Measurements from ENCODE around the gene SLC6A20. TPM values are rescaled to one million over a fixed set of nuclear protein-coding genes. Genes with fewer than 3 reads are reported as not detected.
"Not testable (repeated sequence)": the region's sequence is repeated elsewhere in the genome, so short reads cannot be mapped to it uniquely, and the experiment has no call there.

The SLC6A20 gene
- total RNA-seq, 1 donor from 2014 or later = 1.5 TPM

DNA sequence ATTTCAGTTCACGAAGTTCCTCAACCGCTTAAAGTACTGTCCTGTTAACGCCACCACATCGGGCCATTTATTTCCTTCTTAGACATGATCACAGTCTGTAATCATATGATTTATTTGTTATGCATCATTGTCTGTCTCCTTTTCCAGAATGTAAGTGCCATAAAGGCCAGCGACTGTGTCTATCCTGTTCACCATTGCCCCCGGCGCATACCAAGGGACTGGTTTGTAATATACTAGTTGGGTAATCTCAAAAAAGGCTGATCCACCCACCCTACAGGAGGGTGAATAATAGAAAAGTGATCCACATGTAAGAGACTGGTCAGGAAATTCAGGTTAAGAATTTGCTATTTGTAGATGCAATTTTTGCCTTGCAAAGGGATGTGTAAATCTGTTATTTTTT is 41.9 kb downstream of the SLC6A20 start:
- no peak overlapping the region for H3K4me3 Mint-ChIP-seq

DNA sequence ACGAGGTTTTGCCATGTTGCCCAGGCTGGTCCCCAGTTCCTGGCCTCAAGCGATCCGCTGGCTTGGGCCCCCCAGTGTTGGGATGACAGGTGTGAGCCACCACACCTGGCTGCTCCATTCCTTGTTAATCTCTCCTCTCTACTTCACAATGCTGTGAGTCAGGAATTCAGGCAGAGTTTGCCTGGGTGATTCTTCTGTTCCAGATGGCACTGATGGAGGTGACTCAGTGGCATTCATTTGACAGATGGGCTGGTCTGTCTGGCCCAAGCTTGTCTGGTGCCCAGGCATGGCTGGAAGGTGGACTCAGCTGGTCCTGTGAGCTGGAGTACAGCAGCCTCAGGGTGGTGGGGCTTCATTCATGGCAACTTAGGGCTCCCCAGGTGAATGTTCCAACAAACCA is 43.2 kb downstream of the SLC6A20 start:
- Mint-ChIP-seq H3K9me3 (no peaks in the 10 kb centered on the region), H3K4me1 (ENCODE audit: unreplicated experiment) (no peaks in the 10 kb centered on the region), H3K4me3 (no peak overlapping the region), H3K27me3 (no peaks in the 10 kb centered on the region), H3K27ac (no peak overlapping the region), H3K36me3 (peaks cover 15% of the 10 kb centered on the region)
- TF ChIP-seq, protein P1, sequence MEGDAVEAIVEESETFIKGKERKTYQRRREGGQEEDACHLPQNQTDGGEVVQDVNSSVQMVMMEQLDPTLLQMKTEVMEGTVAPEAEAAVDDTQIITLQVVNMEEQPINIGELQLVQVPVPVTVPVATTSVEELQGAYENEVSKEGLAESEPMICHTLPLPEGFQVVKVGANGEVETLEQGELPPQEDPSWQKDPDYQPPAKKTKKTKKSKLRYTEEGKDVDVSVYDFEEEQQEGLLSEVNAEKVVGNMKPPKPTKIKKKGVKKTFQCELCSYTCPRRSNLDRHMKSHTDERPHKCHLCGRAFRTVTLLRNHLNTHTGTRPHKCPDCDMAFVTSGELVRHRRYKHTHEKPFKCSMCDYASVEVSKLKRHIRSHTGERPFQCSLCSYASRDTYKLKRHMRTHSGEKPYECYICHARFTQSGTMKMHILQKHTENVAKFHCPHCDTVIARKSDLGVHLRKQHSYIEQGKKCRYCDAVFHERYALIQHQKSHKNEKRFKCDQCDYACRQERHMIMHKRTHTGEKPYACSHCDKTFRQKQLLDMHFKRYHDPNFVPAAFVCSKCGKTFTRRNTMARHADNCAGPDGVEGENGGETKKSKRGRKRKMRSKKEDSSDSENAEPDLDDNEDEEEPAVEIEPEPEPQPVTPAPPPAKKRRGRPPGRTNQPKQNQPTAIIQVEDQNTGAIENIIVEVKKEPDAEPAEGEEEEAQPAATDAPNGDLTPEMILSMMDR (conservative IDR thresholded peaks at IDR 0.05) = no peak
- DNase-seq (ENCODE audit: extremely low spot score, unreplicated experiment) = no peak

More for the DNA sequence above, 41.9 kb downstream of the SLC6A20 start:
- Mint-ChIP-seq H3K36me3 (peaks cover 12% of the 10 kb centered on the region), H3K9me3 (no peaks in the 10 kb centered on the region), H3K4me1 (ENCODE audit: unreplicated experiment) (no peaks in the 10 kb centered on the region), H3K27ac (no peak overlapping the region), H3K27me3 (no peaks in the 10 kb centered on the region)
- no peak for DNase-seq (ENCODE audit: extremely low spot score, unreplicated experiment)
- TF ChIP-seq, protein P1 (conservative IDR thresholded peaks at IDR 0.05) = no peak

DNA sequence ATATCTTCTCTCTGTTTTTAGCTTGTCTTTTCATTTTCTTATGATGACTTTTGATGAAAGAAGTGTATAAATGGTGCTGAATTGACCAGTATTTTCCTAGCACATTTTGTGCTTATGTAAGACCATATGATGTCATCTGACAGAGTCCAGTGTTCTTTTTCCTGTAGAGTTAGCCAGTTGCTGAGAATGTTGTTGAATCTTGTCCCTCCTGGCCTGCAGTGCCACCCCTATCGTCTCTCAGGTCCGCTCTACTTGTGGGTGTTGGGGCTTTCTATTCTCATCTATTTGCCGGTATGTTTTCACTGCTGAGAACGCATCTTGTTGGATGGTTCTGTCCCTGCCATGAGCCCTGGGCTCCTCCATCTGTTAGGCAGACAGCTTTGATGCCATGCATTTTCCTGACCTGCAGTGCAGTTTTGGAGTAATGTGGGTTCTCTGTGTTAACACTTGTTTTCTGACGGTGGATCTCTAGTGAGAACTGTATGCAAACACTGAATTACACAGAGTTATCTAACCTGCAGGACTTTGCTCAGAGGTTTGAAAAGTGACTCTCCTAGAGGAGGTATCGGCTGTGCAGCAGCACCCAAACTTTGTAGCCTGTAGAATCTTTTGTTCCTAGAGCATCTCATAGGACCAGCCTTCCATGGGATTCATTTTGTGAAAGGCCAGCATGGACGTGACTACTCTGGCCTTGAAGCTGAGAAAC is 44.6 kb downstream of the SLC6A20 start:
- Mint-ChIP-seq H3K36me3 (peaks cover 15% of the 10 kb centered on the region), H3K27ac (no peak overlapping the region), H3K4me1 (ENCODE audit: unreplicated experiment) (no peaks in the 10 kb centered on the region), H3K9me3 (no peaks in the 10 kb centered on the region), H3K27me3 (no peaks in the 10 kb centered on the region), H3K4me3 (no peak overlapping the region)
- TF ChIP-seq, protein P1 (conservative IDR thresholded peaks at IDR 0.05) = no peak
- DNase-seq (ENCODE audit: extremely low spot score, unreplicated experiment) = no peak

DNA sequence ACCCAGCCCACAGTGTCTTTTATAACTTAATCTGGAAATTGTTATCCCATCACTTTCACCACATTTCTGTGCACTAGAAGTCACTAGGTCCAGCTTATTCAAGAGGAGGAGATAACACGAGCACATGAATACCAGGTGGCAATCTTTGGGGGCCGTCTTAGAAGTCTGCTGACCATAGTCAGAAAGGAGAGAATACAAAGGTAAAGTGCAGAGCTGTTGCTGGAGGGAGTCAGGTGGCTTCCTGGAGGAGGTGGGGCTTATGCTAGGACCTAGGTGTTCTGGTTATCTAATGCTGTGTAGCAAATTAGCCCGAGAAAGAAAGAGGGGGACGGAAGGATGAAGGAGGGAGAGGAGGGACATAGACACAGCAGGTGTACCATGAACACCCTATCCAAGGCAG is 46.5 kb downstream of the SLC6A20 start:
- DNase-seq (ENCODE audit: extremely low spot score, unreplicated experiment) = no peak
- H3K4me3 Mint-ChIP-seq = no peak overlapping the region
- no peaks in the 10 kb centered on the region for H3K27me3 Mint-ChIP-seq
- H3K36me3 Mint-ChIP-seq = peaks cover 15% of the 10 kb centered on the region
- H3K27ac Mint-ChIP-seq = no peak overlapping the region
- no peaks in the 10 kb centered on the region for H3K4me1 Mint-ChIP-seq (ENCODE audit: unreplicated experiment)
- H3K9me3 Mint-ChIP-seq = no peaks in the 10 kb centered on the region
- TF ChIP-seq, protein P1 (conservative IDR thresholded peaks at IDR 0.05) = no peak

DNA sequence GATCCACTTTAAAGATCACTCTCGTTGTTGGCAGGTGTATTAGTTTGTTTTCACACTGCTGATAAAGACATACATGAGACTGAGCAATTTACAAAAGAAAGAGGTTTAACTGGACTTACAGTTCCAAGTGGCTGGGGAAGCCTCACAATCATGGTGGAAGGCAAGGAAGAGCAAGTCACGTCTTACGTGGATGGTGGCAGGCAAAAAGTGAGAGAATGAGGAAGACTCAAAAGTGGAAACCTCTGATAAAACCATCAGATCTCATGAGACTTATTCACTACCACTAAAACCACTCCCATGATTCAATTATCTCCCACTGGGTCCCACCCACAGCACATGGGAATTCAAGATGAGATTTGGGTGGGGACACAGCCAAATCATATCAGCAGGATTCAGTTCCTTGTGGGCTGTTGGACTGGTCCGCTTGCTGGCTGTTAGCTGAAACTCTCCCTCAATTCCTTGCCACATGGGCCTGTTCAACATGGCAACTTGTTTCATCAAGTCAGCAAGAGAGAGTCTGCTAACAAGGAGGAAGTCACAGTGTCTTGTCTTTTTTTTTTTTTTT is 47.2 kb downstream of the SLC6A20 start:
- not testable (repeated sequence) for H3K9me3 Mint-ChIP-seq; H3K27me3 Mint-ChIP-seq; H3K4me3 Mint-ChIP-seq; H3K27ac Mint-ChIP-seq; H3K4me1 Mint-ChIP-seq (ENCODE audit: unreplicated experiment); DNase-seq (ENCODE audit: extremely low spot score, unreplicated experiment)
- peaks cover 11% of the 10 kb centered on the region for H3K36me3 Mint-ChIP-seq

DNA sequence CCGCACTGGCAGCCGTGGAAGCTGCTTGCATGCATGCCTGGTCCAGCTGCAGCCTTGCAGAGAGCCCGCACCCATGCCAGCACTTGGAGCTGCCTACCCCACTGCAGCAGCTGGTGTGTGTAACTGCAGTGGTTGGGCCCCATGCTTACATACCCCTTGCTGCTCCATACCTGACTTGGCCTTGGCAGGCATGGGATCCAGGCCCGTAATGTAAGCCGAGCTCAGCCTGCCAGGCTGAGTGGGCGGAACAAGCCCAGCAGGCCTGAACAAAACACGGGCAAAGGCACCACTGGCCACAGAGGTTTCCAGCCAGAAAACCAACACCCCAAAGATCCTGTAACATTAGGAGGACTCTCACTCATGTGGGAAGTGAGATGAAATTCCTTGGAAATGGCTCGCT is 48.3 kb downstream of the SLC6A20 start:
- TF ChIP-seq, protein P1 (conservative IDR thresholded peaks at IDR 0.05) = no peak
- H3K27ac Mint-ChIP-seq = no peak overlapping the region
- no peak overlapping the region for H3K4me3 Mint-ChIP-seq
- H3K36me3 Mint-ChIP-seq = peaks cover 3% of the 10 kb centered on the region
- no peaks in the 10 kb centered on the region for H3K27me3 Mint-ChIP-seq
- no peaks in the 10 kb centered on the region for H3K4me1 Mint-ChIP-seq (ENCODE audit: unreplicated experiment)
- H3K9me3 Mint-ChIP-seq = no peaks in the 10 kb centered on the region
- no peak for DNase-seq (ENCODE audit: extremely low spot score, unreplicated experiment)

All from type B pancreatic cell (in vitro differentiated cells).